Right atrium auricular region (tissue), 2 donors: ENCODE results near the gene VPS18. TPM values are rescaled to one million over a fixed set of nuclear protein-coding genes. Genes with fewer than 3 reads are reported as not detected.

ENCODE experiments used
- DNase-seq: peaks from one replicate; pipeline ENCODE4 v3.0.0-alpha.2; 2019; ENCODE audit warnings: low spot score
- H3K27ac ChIP-seq, 2 donors: fragments of 200-600 bp; sonication (generic); 1 replicate in 1 of 2; 2 replicates in 1 of 2; pipeline ENCODE4 v1.5.1; 2016 to 2019
- H3K27me3 ChIP-seq, 2 donors: fragments of 200-600 bp; sonication (generic); one replicate each; pipeline versions ENCODE4 v1.5.1 to v1.6.0; 2017 to 2019
- H3K36me3 ChIP-seq: fragments of 200-600 bp; sonication (generic); one replicate; pipeline ENCODE4 v1.5.1; 2016
- H3K4me1 ChIP-seq, 2 donors: fragments of 200-600 bp; sonication (generic); one replicate each; pipeline versions ENCODE4 v1.5.1 to v1.6.0; 2017 to 2019
- H3K4me3 ChIP-seq, 2 donors: fragments of 200-600 bp; sonication (generic); 1 replicate in 1 of 2; 2 replicates in 1 of 2; pipeline ENCODE4 v1.5.1; 2017 to 2019; ENCODE audit warnings: mild to moderate bottlenecking in 1 of 2, moderate library complexity in 1 of 2
- H3K9me3 ChIP-seq, 2 donors: fragments of 200-600 bp; sonication (generic); one replicate each; pipeline ENCODE4 v1.5.1; 2019
- total RNA-seq, 2 donors: library from RNA; depleted of rRNA; stranded (reverse); fragments of >200 nt; gene quantifications; one replicate each; pipeline ENCODE4 v1.1.0, GENCODE V29; 2016
- TF ChIP-seq, protein P1 (sequence below), 2 donors: fragments of 200-600 bp; sonication (generic); IDR thresholded peaks; one replicate each; pipeline ENCODE4 v1.5.1; 2019; ENCODE audit warnings: antibody characterized with exemption in 2 of 2

VPS18 gene
- total RNA-seq, 2 donors from 2014 or later: 18.1 to 26.1 TPM

- DNase-seq: no peak
- TF ChIP-seq, protein P1, sequence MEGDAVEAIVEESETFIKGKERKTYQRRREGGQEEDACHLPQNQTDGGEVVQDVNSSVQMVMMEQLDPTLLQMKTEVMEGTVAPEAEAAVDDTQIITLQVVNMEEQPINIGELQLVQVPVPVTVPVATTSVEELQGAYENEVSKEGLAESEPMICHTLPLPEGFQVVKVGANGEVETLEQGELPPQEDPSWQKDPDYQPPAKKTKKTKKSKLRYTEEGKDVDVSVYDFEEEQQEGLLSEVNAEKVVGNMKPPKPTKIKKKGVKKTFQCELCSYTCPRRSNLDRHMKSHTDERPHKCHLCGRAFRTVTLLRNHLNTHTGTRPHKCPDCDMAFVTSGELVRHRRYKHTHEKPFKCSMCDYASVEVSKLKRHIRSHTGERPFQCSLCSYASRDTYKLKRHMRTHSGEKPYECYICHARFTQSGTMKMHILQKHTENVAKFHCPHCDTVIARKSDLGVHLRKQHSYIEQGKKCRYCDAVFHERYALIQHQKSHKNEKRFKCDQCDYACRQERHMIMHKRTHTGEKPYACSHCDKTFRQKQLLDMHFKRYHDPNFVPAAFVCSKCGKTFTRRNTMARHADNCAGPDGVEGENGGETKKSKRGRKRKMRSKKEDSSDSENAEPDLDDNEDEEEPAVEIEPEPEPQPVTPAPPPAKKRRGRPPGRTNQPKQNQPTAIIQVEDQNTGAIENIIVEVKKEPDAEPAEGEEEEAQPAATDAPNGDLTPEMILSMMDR (IDR thresholded peaks at IDR 0.05): no peak
- H3K9me3 ChIP-seq: no peaks in the 10 kb centered on the region
- peaks cover 0 to 77% of the 10 kb centered on the region in 2 donors for H3K4me1 ChIP-seq
- H3K4me3 ChIP-seq: no peak overlapping the region
- H3K36me3 ChIP-seq: no peaks in the 10 kb centered on the region
- H3K27me3 ChIP-seq: no peaks in the 10 kb centered on the region
- peak overlapping the region; percentile 80 to 90 for H3K27ac ChIP-seq
Measured at GRCh38 chr15:40936234-40936708, 42.0 kb downstream of the VPS18 start.

- TF ChIP-seq, protein P1 (IDR thresholded peaks at IDR 0.05): peak; percentile 17 to 52
- Histone ChIP-seq H3K9me3 (no peaks in the 10 kb centered on the region), H3K27me3 (no peaks in the 10 kb centered on the region), H3K4me1 (peaks cover 0 to 72% of the 10 kb centered on the region in 2 donors), H3K4me3 (peak overlapping the region in 1 of 2 donors; percentile 0), H3K36me3 (no peaks in the 10 kb centered on the region), H3K27ac (peak overlapping the region; percentile 80 to 90)
- DNase-seq: no peak
Measured at GRCh38 chr15:40936709-40937666, 42.7 kb downstream of the VPS18 start.

DNA sequence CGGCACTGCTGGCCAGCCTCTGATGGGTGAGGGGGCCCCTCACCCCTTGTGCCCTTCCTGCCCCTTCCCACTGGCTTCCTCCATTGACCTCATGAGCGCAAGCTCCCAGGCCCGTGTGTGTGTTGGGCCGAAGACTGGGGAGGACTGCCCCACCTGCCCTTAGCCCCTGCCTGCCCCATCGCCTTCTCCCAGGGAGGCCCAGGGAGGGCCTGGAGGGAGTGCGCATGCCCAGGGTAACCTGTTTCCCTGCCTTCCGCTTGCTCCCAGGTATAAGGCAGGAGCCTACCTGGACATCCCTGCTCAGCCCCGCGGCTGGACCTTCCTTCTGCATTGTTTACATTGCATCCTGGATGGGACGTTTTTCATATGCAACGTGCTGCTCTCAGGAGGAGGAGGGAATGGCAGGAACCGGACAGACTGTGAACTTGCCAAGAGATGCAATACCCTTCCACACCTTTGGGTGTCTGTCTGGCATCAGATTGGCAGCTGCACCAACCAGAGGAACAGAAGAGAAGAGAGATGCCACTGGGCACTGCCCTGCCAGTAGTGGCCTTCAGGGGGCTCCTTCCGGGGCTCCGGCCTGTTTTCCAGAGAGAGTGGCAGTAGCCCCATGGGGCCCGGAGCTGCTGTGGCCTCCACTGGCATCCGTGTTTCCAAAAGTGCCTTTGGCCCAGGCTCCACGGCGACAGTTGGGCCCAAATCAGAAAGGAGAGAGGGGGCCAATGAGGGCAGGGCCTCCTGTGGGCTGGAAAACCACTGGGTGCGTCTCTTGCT, 43.7 kb downstream of the VPS18 start:
- no peak for DNase-seq
- Histone ChIP-seq H3K4me1 (peaks cover 0 to 78% of the 10 kb centered on the region in 2 donors), H3K27ac (peak overlapping the region; percentile 80 to 90), H3K36me3 (no peaks in the 10 kb centered on the region), H3K27me3 (no peaks in the 10 kb centered on the region), H3K4me3 (peak overlapping the region; percentile 0 to 7), H3K9me3 (no peaks in the 10 kb centered on the region)
- TF ChIP-seq, protein P1 (IDR thresholded peaks at IDR 0.05): peak in 1 of 2 donors; percentile 52

DNA sequence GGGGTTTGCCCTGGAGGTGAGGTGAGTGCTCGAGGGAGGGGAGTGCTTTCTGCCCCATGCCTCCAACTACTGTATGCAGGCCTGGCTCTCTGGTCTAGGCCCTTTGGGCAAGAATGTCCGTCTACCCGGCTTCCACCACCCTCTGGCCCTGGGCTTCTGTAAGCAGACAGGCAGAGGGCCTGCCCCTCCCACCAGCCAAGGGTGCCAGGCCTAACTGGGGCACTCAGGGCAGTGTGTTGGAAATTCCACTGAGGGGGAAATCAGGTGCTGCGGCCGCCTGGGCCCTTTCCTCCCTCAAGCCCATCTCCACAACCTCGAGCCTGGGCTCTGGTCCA, 44.3 kb downstream of the VPS18 start:
- H3K4me1 ChIP-seq: peaks cover 0 to 80% of the 10 kb centered on the region in 2 donors
- no peaks in the 10 kb centered on the region for H3K36me3 ChIP-seq
- H3K27ac ChIP-seq: peak overlapping the region; percentile 80 to 90
- no peak for DNase-seq
- H3K4me3 ChIP-seq: peak overlapping the region; percentile 0 to 7
- no peaks in the 10 kb centered on the region for H3K9me3 ChIP-seq
- no peaks in the 10 kb centered on the region for H3K27me3 ChIP-seq
- TF ChIP-seq, protein P1 (IDR thresholded peaks at IDR 0.05): no peak

- H3K27me3 ChIP-seq: no peaks in the 10 kb centered on the region
- DNase-seq: peak; percentile 68
- no peaks in the 10 kb centered on the region for H3K9me3 ChIP-seq
- peaks cover 0 to 69% of the 10 kb centered on the region in 2 donors for H3K4me1 ChIP-seq
- TF ChIP-seq, protein P1 (IDR thresholded peaks at IDR 0.05): no peak
- H3K27ac ChIP-seq: peak overlapping the region; percentile 81 to 86
- no peaks in the 10 kb centered on the region for H3K36me3 ChIP-seq
- peak overlapping the region in 1 of 2 donors; percentile 14 for H3K4me3 ChIP-seq
Measured at GRCh38 chr15:40940296-40940801, 46.1 kb downstream of the VPS18 start.
